Brain pericyte (primary cell): ENCODE data around the gene RABAC1.
"Not testable (repeated sequence)": the region's sequence is repeated elsewhere in the genome, so short reads cannot be mapped to it uniquely, and the experiment has no call there.

Experiments
- DNase-seq: peaks from one replicate; pipeline ENCODE4 v3.0.0-alpha.2; 2012; ENCODE audit warnings: low read depth, low spot score

The RABAC1 gene

GRCh38 chr19:41947091-41947490 is 12.0 kb downstream of the RABAC1 start:
- no peak for DNase-seq

- no peak for DNase-seq
These were observed 13.9 kb downstream of the RABAC1 start for GRCh38 chr19:41945135-41945766.

GRCh38 chr19:41944336-41944735 is 14.8 kb downstream of the RABAC1 start:
- no peak for DNase-seq

- DNase-seq, result no peak
These were observed 17.5 kb downstream of the RABAC1 start for GRCh38 chr19:41941410-41942202.

- DNase-seq, result no peak
These were observed 18.3 kb downstream of the RABAC1 start for GRCh38 chr19:41940731-41941409.

- no peak for DNase-seq
These were observed 19.0 kb downstream of the RABAC1 start for GRCh38 chr19:41939861-41940730.

GRCh38 chr19:41939209-41939608 is 19.9 kb downstream of the RABAC1 start:
- not testable (repeated sequence) for DNase-seq

- DNase-seq, result no peak
These were observed 21.3 kb downstream of the RABAC1 start for GRCh38 chr19:41937525-41938468.

- no peak for DNase-seq
These were observed 22.2 kb downstream of the RABAC1 start for GRCh38 chr19:41936961-41937360.

- DNase-seq, result no peak
These were observed 22.7 kb downstream of the RABAC1 start for GRCh38 chr19:41936416-41936850.

GRCh38 chr19:41935760-41936415 is 23.2 kb downstream of the RABAC1 start:
- DNase-seq, result no peak

GRCh38 chr19:41934849-41935374 is 24.2 kb downstream of the RABAC1 start:
- no peak for DNase-seq

- no peak for DNase-seq
These were observed 25.3 kb downstream of the RABAC1 start for GRCh38 chr19:41933693-41934426.

GRCh38 chr19:41932720-41933332 is 26.3 kb downstream of the RABAC1 start:
- no peak for DNase-seq

GRCh38 chr19:41932259-41932719 is 26.8 kb downstream of the RABAC1 start:
- DNase-seq, result no peak

GRCh38 chr19:41930926-41931592 is 28.1 kb downstream of the RABAC1 start:
- DNase-seq, result no peak

GRCh38 chr19:41930322-41930722 is 28.8 kb downstream of the RABAC1 start:
- DNase-seq, result no peak

- no peak for DNase-seq
These were observed 29.5 kb downstream of the RABAC1 start for GRCh38 chr19:41929536-41930071.
